Measurements from ENCODE around the gene OGFRL1. TPM values are rescaled to one million over a fixed set of nuclear protein-coding genes. Genes with fewer than 3 reads are reported as not detected.

The OGFRL1 gene
- total RNA-seq, 2 experiments from 2014 or later: 9.1 TPM

DNA sequence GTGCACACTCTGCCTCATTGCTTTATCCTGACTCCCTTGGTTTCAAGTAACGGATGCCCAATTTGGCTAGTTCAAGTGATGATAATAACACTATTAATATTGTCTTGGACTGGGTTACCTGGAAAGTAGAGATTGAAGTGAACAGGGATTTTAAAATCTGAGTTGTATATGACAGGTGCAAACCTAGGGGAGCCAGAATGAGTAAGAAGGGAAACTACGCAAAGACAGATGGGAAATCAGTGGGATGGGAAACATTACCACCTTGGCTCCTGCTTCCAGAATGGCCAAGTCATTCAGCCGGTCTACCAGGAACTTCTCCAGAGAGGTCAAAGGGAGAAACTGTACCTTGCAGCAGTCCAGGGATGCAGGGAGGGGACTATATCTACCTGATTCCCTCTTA, 41.9 kb downstream of the OGFRL1 start:
- no peak overlapping the region for H3K4me3 Mint-ChIP-seq
- intact Hi-C loops (cut with DNase I, micrococcal nuclease): no loop called here
- no peaks in the 10 kb centered on the region for H3K9me3 Mint-ChIP-seq
- no peaks in the 10 kb centered on the region for H3K4me1 Mint-ChIP-seq (ENCODE audit: low read depth)
- Histone ChIP-seq H3K27ac (ENCODE audit: low read depth in 1 of 2, low read length in 2 of 2) (no peak overlapping the region), H3K4me3 (ENCODE audit: low read length) (no peak overlapping the region), H3K36me3 (ENCODE audit: insufficient read depth, low read length) (no peaks in the 10 kb centered on the region), H3K9me3 (ENCODE audit: control insufficient read depth in 1 of 2, insufficient read depth in 1 of 2, low read length in 2 of 2) (no peaks in the 10 kb centered on the region), H3K27me3 (ENCODE audit: control insufficient read depth in 1 of 2, insufficient read depth in 2 of 2, low read length in 2 of 2) (peaks cover 0 to 2% of the 10 kb centered on the region in 2 experiments), H3K4me1 (ENCODE audit: insufficient read depth, low read length) (no peaks in the 10 kb centered on the region)
- no peak overlapping the region for H3K27ac Mint-ChIP-seq
- POLR2A ChIA-PET: no interaction called here
- peaks cover 7% of the 10 kb centered on the region for H3K27me3 Mint-ChIP-seq
- H3K36me3 Mint-ChIP-seq (ENCODE audit: low read depth): no peaks in the 10 kb centered on the region
- TF ChIP-seq CTCF (IDR thresholded peaks at IDR 0.05): no peak
- no peak for DNase-seq
- no peak for ATAC-seq (ENCODE audit: poor library complexity)
- CTCF ChIA-PET: no interaction called here

DNA sequence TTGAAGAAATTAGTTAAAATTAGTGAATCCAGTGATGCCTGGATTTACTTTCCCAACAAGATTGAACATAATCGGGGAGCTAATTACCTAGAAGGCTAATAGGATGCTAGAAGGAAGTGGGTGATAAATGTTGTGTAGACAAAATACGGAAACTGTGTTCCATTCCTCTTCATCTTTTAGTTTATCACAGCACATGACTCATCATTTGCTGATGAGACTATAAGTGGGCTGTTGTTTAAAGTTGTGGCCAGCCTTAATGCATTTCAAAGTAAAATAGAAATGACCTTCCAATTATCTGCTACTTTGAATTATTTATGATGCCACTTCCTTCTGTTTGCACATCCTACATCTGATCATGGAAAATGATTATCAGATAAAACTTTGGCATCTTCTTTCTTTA, 43.4 kb downstream of the OGFRL1 start:
- ChIA-PET CTCF (no interaction called here), POLR2A (no interaction called here)
- Histone ChIP-seq H3K27me3 (ENCODE audit: control insufficient read depth in 1 of 2, insufficient read depth in 2 of 2, low read length in 2 of 2) (peaks cover 0 to 2% of the 10 kb centered on the region in 2 experiments), H3K36me3 (ENCODE audit: insufficient read depth, low read length) (no peaks in the 10 kb centered on the region), H3K4me1 (ENCODE audit: insufficient read depth, low read length) (no peaks in the 10 kb centered on the region), H3K27ac (ENCODE audit: low read depth in 1 of 2, low read length in 2 of 2) (no peak overlapping the region), H3K9me3 (ENCODE audit: control insufficient read depth in 1 of 2, insufficient read depth in 1 of 2, low read length in 2 of 2) (no peaks in the 10 kb centered on the region), H3K4me3 (ENCODE audit: low read length) (no peak overlapping the region)
- Mint-ChIP-seq H3K4me1 (ENCODE audit: low read depth) (no peaks in the 10 kb centered on the region), H3K36me3 (ENCODE audit: low read depth) (no peaks in the 10 kb centered on the region), H3K27me3 (peaks cover 8% of the 10 kb centered on the region), H3K27ac (no peak overlapping the region), H3K4me3 (no peak overlapping the region), H3K9me3 (no peaks in the 10 kb centered on the region)
- intact Hi-C loops (cut with DNase I, micrococcal nuclease): no loop called here
- DNase-seq: no peak
- no peak for ATAC-seq (ENCODE audit: poor library complexity)
- no peak for TF ChIP-seq CTCF (IDR thresholded peaks at IDR 0.05)

GRCh38 chr6:71333050-71333449, 44.4 kb downstream of the OGFRL1 start:
- no peaks in the 10 kb centered on the region for H3K9me3 Mint-ChIP-seq
- Histone ChIP-seq H3K4me3 (ENCODE audit: low read length) (no peak overlapping the region), H3K9me3 (ENCODE audit: control insufficient read depth in 1 of 2, insufficient read depth in 1 of 2, low read length in 2 of 2) (no peaks in the 10 kb centered on the region), H3K27ac (ENCODE audit: low read depth in 1 of 2, low read length in 2 of 2) (no peak overlapping the region), H3K27me3 (ENCODE audit: control insufficient read depth in 1 of 2, insufficient read depth in 2 of 2, low read length in 2 of 2) (no peaks in the 10 kb centered on the region), H3K4me1 (ENCODE audit: insufficient read depth, low read length) (no peaks in the 10 kb centered on the region), H3K36me3 (ENCODE audit: insufficient read depth, low read length) (no peaks in the 10 kb centered on the region)
- intact Hi-C loops (cut with DNase I, micrococcal nuclease): no loop called here
- CTCF ChIA-PET: no interaction called here
- no peak overlapping the region for H3K4me3 Mint-ChIP-seq
- DNase-seq (no peak), ATAC-seq (ENCODE audit: poor library complexity) (no peak)
- H3K27me3 Mint-ChIP-seq: peaks cover 10% of the 10 kb centered on the region
- POLR2A ChIA-PET: no interaction called here
- no peaks in the 10 kb centered on the region for H3K4me1 Mint-ChIP-seq (ENCODE audit: low read depth)
- no peaks in the 10 kb centered on the region for H3K36me3 Mint-ChIP-seq (ENCODE audit: low read depth)
- H3K27ac Mint-ChIP-seq: no peak overlapping the region
- TF ChIP-seq CTCF (IDR thresholded peaks at IDR 0.05): no peak

Measured in CD4-positive, alpha-beta T cell (primary cell).